HCT116 (cell line): ENCODE measurements around the gene OGFOD2. TPM values are rescaled to one million over a fixed set of nuclear protein-coding genes. Genes with fewer than 3 reads are reported as not detected.

ENCODE experiments used
- ATAC-seq: fragments of 200-7000 bp; cut with Tn5 transposase; 2 replicates; pipeline ENCODE4 v1.9.1; 2020; ENCODE audit warnings: mild to moderate bottlenecking, moderate library complexity
- BruUV-seq: library from RNA; stranded (reverse); fragments of 400-500 nt; replicated peaks from 2 replicates; lab custom pipeline; 2021; lab: Mats Ljungman, UMichigan
- CTCF ChIA-PET: fragments of 300-600 bp; sonication (Branson Sonifier 250); formaldehyde crosslinking; loops from one replicate; lab custom pipeline; 2021; ENCODE audit warnings: antibody characterized with exemption; lab: Charles Lee
- POLR2A ChIA-PET: fragments of 300-600, 350-600 bp; sonication (Branson Sonifier 250); formaldehyde crosslinking; loops from one replicate; lab custom pipeline; 2021; ENCODE audit warnings: antibody characterized with exemption; lab: Charles Lee
- RAD21 ChIA-PET, 2 experiments: fragments of 300-600 bp; sonication (Branson Sonifier 250); formaldehyde crosslinking; loops; one replicate each; lab custom pipeline; 2023; ENCODE audit warnings: low total read pairs in 2 of 2; ENCODE audit not compliant: uncharacterized antibody in 2 of 2, unreplicated experiment in 2 of 2, low non-redundant PET in 1 of 2; lab: Charles Lee
- DNase-seq: peaks from one replicate; pipeline ENCODE4 v3.0.0-alpha.2; 2010; ENCODE audit warnings: low read depth, low spot score
- H2AFZ ChIP-seq: fragments of 200-600 bp; shearing (Covaris generic), sonication (generic); 2 replicates; pipeline ENCODE4 v1.6.1; 2017; ENCODE audit warnings: low read depth, mixed run types, mixed read lengths, antibody characterized with exemption, low read length; ENCODE audit not compliant: poor library complexity, severe bottlenecking
- H3K27ac ChIP-seq: 2 replicates; pipeline ENCODE4 v1.5.1; 2012; ENCODE audit warnings: low read depth, low read length
- H3K27me3 ChIP-seq: fragments of 200-600 bp; sonication (generic); 2 replicates; pipeline ENCODE4 v1.6.1; 2016; ENCODE audit warnings: mixed run types, low read length, mixed read lengths; ENCODE audit not compliant: insufficient read depth
- H3K36me3 ChIP-seq, 2 experiments: fragments of 200-500 bp in 1 of 2; fragments of 200-600 bp in 1 of 2; sonication (Bioruptor generic) in 1 of 2; sonication (generic) in 1 of 2; 2 replicates each; pipeline versions ENCODE4 v1.5.1 to v1.6.1; 2014 to 2016; ENCODE audit warnings: low read length in 2 of 2, inconsistent platforms in 1 of 2, mixed read lengths in 1 of 2, mixed run types in 1 of 2; ENCODE audit not compliant: insufficient read depth in 2 of 2, control insufficient read depth in 1 of 2
- H3K4me1 ChIP-seq, 2 experiments: fragments of 200-600 bp in 1 of 2; sonication (generic) in 1 of 2; 2 replicates each; pipeline versions ENCODE4 v1.5.1 to v1.6.1; 2012 to 2017; ENCODE audit warnings: low read length in 2 of 2, inconsistent platforms in 1 of 2, mild to moderate bottlenecking in 1 of 2, mixed read lengths in 1 of 2, mixed run types in 1 of 2, moderate library complexity in 1 of 2; ENCODE audit not compliant: insufficient read depth in 2 of 2, control insufficient read depth in 1 of 2
- H3K4me2 ChIP-seq: fragments of 200-600 bp; sonication (generic); 2 replicates; pipeline ENCODE4 v1.6.1; 2017; ENCODE audit warnings: mixed run types, low read length, mixed read lengths
- H3K4me3 ChIP-seq, 2 experiments: fragments of 200-600 bp in 1 of 2; sonication (generic) in 1 of 2; replicated peaks in 1 of 2; 2 replicates each; pipeline ENCODE4 v1.5.1; 2011 to 2016; ENCODE audit warnings: low read length in 2 of 2, control low read depth in 1 of 2, low read depth in 1 of 2, mild to moderate bottlenecking in 1 of 2, mixed read lengths in 1 of 2, mixed run types in 1 of 2
- H3K79me2 ChIP-seq: fragments of 200-600 bp; sonication (generic); 2 replicates; pipeline ENCODE4 v1.6.1; 2017; ENCODE audit warnings: mild to moderate bottlenecking, mixed run types, low read length, moderate library complexity, mixed read lengths; ENCODE audit not compliant: insufficient read depth
- H3K9ac ChIP-seq: fragments of 200-600 bp; sonication (generic); 2 replicates; pipeline ENCODE4 v1.6.1; 2016; ENCODE audit warnings: low read length, mixed read lengths
- H3K9me2 ChIP-seq: fragments of 200-600 bp; sonication (generic), shearing (Covaris generic); 2 replicates; pipeline ENCODE4 v1.6.1; 2017; ENCODE audit warnings: mixed run types, mild to moderate bottlenecking, moderate library complexity; ENCODE audit not compliant: insufficient read depth
- H3K9me3 ChIP-seq, 2 experiments: fragments of 200-500 bp in 1 of 2; fragments of 200-600 bp in 1 of 2; sonication (Bioruptor generic) in 1 of 2; sonication (generic) in 1 of 2; 2 replicates each; pipeline ENCODE4 v1.6.1; 2014 to 2017; ENCODE audit warnings: low read length in 2 of 2, mixed read lengths in 2 of 2, inconsistent platforms in 1 of 2, low read depth in 1 of 2, mild to moderate bottlenecking in 1 of 2, mixed run types in 1 of 2, moderate library complexity in 1 of 2; ENCODE audit not compliant: control insufficient read depth in 1 of 2, insufficient read depth in 1 of 2
- H4K20me1 ChIP-seq: fragments of 200-600 bp; sonication (generic), shearing (Covaris generic); 2 replicates; pipeline ENCODE4 v1.6.1; 2017; ENCODE audit warnings: mixed run types, mild to moderate bottlenecking, moderate library complexity; ENCODE audit not compliant: insufficient read depth
- CEBPB ChIP-seq: IDR thresholded peaks from 2 replicates; pipeline ENCODE4 v1.6.1; 2012; ENCODE audit warnings: low read depth
- ELF1 ChIP-seq: IDR thresholded peaks from 2 replicates; pipeline ENCODE4 v1.6.1; 2012; ENCODE audit warnings: low read depth, borderline replicate concordance
- JUND ChIP-seq: IDR thresholded peaks from 2 replicates; pipeline ENCODE4 v1.6.1; 2012
- POLR2AphosphoS5 ChIP-seq: IDR thresholded peaks from 2 replicates; pipeline ENCODE4 v1.6.1; 2011; ENCODE audit warnings: mild to moderate bottlenecking, low read depth, low read length, moderate library complexity
- SIN3A ChIP-seq: IDR thresholded peaks from 2 replicates; pipeline ENCODE4 v1.6.1; 2012; ENCODE audit warnings: low read depth
- SP1 ChIP-seq: IDR thresholded peaks from 2 replicates; pipeline ENCODE4 v1.6.1; 2012; ENCODE audit warnings: low read depth
- SRF ChIP-seq: IDR thresholded peaks from 2 replicates; pipeline ENCODE4 v1.6.1; 2012; ENCODE audit warnings: low read depth
- YY1 ChIP-seq: IDR thresholded peaks from 2 replicates; pipeline ENCODE4 v1.6.1; 2011; ENCODE audit warnings: low read length, low read depth, moderate library complexity, mild to moderate bottlenecking; ENCODE audit not compliant: insufficient replicate concordance; ENCODE audit errors: extremely low read depth
- ZFX ChIP-seq: fragments of 450-650 bp; IDR thresholded peaks from 2 replicates; pipeline ENCODE4 v1.6.1; 2017
- intact Hi-C: fragments of 100-400 bp; cut with micrococcal nuclease; formaldehyde crosslinking; loops from 2 replicates; pipeline ENCODE4 v1.10.0; 2022
- total RNA-seq: library from RNA; stranded (reverse); gene quantifications from one replicate; pipeline ENCODE4 v1.2.1, GENCODE V29; 2021; ENCODE audit not compliant: unreplicated experiment

The OGFOD2 gene
- total RNA-seq, 1 experiment from 2014 or later: 29.5 TPM

- no peaks in the 10 kb centered on the region for H3K9me2 ChIP-seq
- H3K4me3 ChIP-seq: no peak overlapping the region
- H3K4me2 ChIP-seq: no peak overlapping the region
- CTCF ChIA-PET: no interaction called here
- intact Hi-C loops: no loop called here
- H3K36me3 ChIP-seq: peaks cover 0 to 2% of the 10 kb centered on the region in 2 experiments; a peak in 2 of 4 replicates
- POLR2A ChIA-PET: interaction anchor here (1.2 kb wide), 1 partner anchor 14 kb away, joined by 3 read pairs; no protein-coding TSS in a partner anchor
- no peak for TF ChIP-seq SIN3A
- TF ChIP-seq YY1: no peak
- TF ChIP-seq POLR2AphosphoS5: peak; percentile 11; the same call in 1 of the 2 replicates
- no peak for TF ChIP-seq ZFX
- TF ChIP-seq JUND: no peak
- no peak for TF ChIP-seq ELF1
- no peak for TF ChIP-seq SP1
- TF ChIP-seq SRF: no peak
- no peak for TF ChIP-seq CEBPB
- H3K9me3 ChIP-seq: no peaks in the 10 kb centered on the region
- no peaks in the 10 kb centered on the region for H3K27me3 ChIP-seq
- H2AFZ ChIP-seq: no peak overlapping the region
- no peak overlapping the region for H3K27ac ChIP-seq
- no peaks in the 10 kb centered on the region for H4K20me1 ChIP-seq
- BruUV-seq: no TSS peak
- H3K4me1 ChIP-seq: peaks cover 8 to 16% of the 10 kb centered on the region in 2 experiments
- H3K9ac ChIP-seq: no peak overlapping the region
- no peak for DNase-seq
- ATAC-seq: no peak
- RAD21 ChIA-PET: no interaction called here
- peaks cover 20% of the 10 kb centered on the region for H3K79me2 ChIP-seq
Measured at GRCh38 chr12:122984612-122985337, 9.7 kb downstream of the OGFOD2 start.
